HCT116 (cell line): ENCODE results near the gene PDGFD. TPM values are rescaled to one million over a fixed set of nuclear protein-coding genes. Genes with fewer than 3 reads are reported as not detected.

Source experiments
- ATAC-seq: fragments of 200-7000 bp; cut with Tn5 transposase; 2 replicates; pipeline ENCODE4 v1.9.1; 2020; ENCODE audit warnings: mild to moderate bottlenecking, moderate library complexity
- BruUV-seq: library from RNA; stranded (reverse); fragments of 400-500 nt; replicated peaks from 2 replicates; lab custom pipeline; 2021; lab: Mats Ljungman, UMichigan
- CTCF ChIA-PET: fragments of 300-600 bp; sonication (Branson Sonifier 250); formaldehyde crosslinking; loops from one replicate; lab custom pipeline; 2021; ENCODE audit warnings: antibody characterized with exemption; lab: Charles Lee
- POLR2A ChIA-PET: fragments of 300-600, 350-600 bp; sonication (Branson Sonifier 250); formaldehyde crosslinking; loops from one replicate; lab custom pipeline; 2021; ENCODE audit warnings: antibody characterized with exemption; lab: Charles Lee
- RAD21 ChIA-PET, 2 experiments: fragments of 300-600 bp; sonication (Branson Sonifier 250); formaldehyde crosslinking; loops; one replicate each; lab custom pipeline; 2023; ENCODE audit warnings: low total read pairs in 2 of 2; ENCODE audit not compliant: uncharacterized antibody in 2 of 2, unreplicated experiment in 2 of 2, low non-redundant PET in 1 of 2; lab: Charles Lee
- DNase-seq: peaks from one replicate; pipeline ENCODE4 v3.0.0-alpha.2; 2010; ENCODE audit warnings: low read depth, low spot score
- H2AFZ ChIP-seq: fragments of 200-600 bp; shearing (Covaris generic), sonication (generic); 2 replicates; pipeline ENCODE4 v1.6.1; 2017; ENCODE audit warnings: low read depth, mixed run types, mixed read lengths, antibody characterized with exemption, low read length; ENCODE audit not compliant: poor library complexity, severe bottlenecking
- H3K27ac ChIP-seq: 2 replicates; pipeline ENCODE4 v1.5.1; 2012; ENCODE audit warnings: low read depth, low read length
- H3K27me3 ChIP-seq: fragments of 200-600 bp; sonication (generic); 2 replicates; pipeline ENCODE4 v1.6.1; 2016; ENCODE audit warnings: mixed run types, low read length, mixed read lengths; ENCODE audit not compliant: insufficient read depth
- H3K36me3 ChIP-seq, 2 experiments: fragments of 200-500 bp in 1 of 2; fragments of 200-600 bp in 1 of 2; sonication (Bioruptor generic) in 1 of 2; sonication (generic) in 1 of 2; 2 replicates each; pipeline versions ENCODE4 v1.5.1 to v1.6.1; 2014 to 2016; ENCODE audit warnings: low read length in 2 of 2, inconsistent platforms in 1 of 2, mixed read lengths in 1 of 2, mixed run types in 1 of 2; ENCODE audit not compliant: insufficient read depth in 2 of 2, control insufficient read depth in 1 of 2
- H3K4me1 ChIP-seq, 2 experiments: fragments of 200-600 bp in 1 of 2; sonication (generic) in 1 of 2; 2 replicates each; pipeline versions ENCODE4 v1.5.1 to v1.6.1; 2012 to 2017; ENCODE audit warnings: low read length in 2 of 2, inconsistent platforms in 1 of 2, mild to moderate bottlenecking in 1 of 2, mixed read lengths in 1 of 2, mixed run types in 1 of 2, moderate library complexity in 1 of 2; ENCODE audit not compliant: insufficient read depth in 2 of 2, control insufficient read depth in 1 of 2
- H3K4me2 ChIP-seq: fragments of 200-600 bp; sonication (generic); 2 replicates; pipeline ENCODE4 v1.6.1; 2017; ENCODE audit warnings: mixed run types, low read length, mixed read lengths
- H3K4me3 ChIP-seq, 2 experiments: fragments of 200-600 bp in 1 of 2; sonication (generic) in 1 of 2; replicated peaks in 1 of 2; 2 replicates each; pipeline ENCODE4 v1.5.1; 2011 to 2016; ENCODE audit warnings: low read length in 2 of 2, control low read depth in 1 of 2, low read depth in 1 of 2, mild to moderate bottlenecking in 1 of 2, mixed read lengths in 1 of 2, mixed run types in 1 of 2
- H3K79me2 ChIP-seq: fragments of 200-600 bp; sonication (generic); 2 replicates; pipeline ENCODE4 v1.6.1; 2017; ENCODE audit warnings: mild to moderate bottlenecking, mixed run types, low read length, moderate library complexity, mixed read lengths; ENCODE audit not compliant: insufficient read depth
- H3K9ac ChIP-seq: fragments of 200-600 bp; sonication (generic); 2 replicates; pipeline ENCODE4 v1.6.1; 2016; ENCODE audit warnings: low read length, mixed read lengths
- H3K9me2 ChIP-seq: fragments of 200-600 bp; sonication (generic), shearing (Covaris generic); 2 replicates; pipeline ENCODE4 v1.6.1; 2017; ENCODE audit warnings: mixed run types, mild to moderate bottlenecking, moderate library complexity; ENCODE audit not compliant: insufficient read depth
- H3K9me3 ChIP-seq, 2 experiments: fragments of 200-500 bp in 1 of 2; fragments of 200-600 bp in 1 of 2; sonication (Bioruptor generic) in 1 of 2; sonication (generic) in 1 of 2; 2 replicates each; pipeline ENCODE4 v1.6.1; 2014 to 2017; ENCODE audit warnings: low read length in 2 of 2, mixed read lengths in 2 of 2, inconsistent platforms in 1 of 2, low read depth in 1 of 2, mild to moderate bottlenecking in 1 of 2, mixed run types in 1 of 2, moderate library complexity in 1 of 2; ENCODE audit not compliant: control insufficient read depth in 1 of 2, insufficient read depth in 1 of 2
- H4K20me1 ChIP-seq: fragments of 200-600 bp; sonication (generic), shearing (Covaris generic); 2 replicates; pipeline ENCODE4 v1.6.1; 2017; ENCODE audit warnings: mixed run types, mild to moderate bottlenecking, moderate library complexity; ENCODE audit not compliant: insufficient read depth
- ATF3 ChIP-seq: IDR thresholded peaks from 2 replicates; pipeline ENCODE4 v1.6.1; 2012
- CBX3 ChIP-seq: IDR thresholded peaks from 2 replicates; pipeline ENCODE4 v1.6.1; 2012; ENCODE audit warnings: low read depth
- CEBPB ChIP-seq: IDR thresholded peaks from 2 replicates; pipeline ENCODE4 v1.6.1; 2012; ENCODE audit warnings: low read depth
- EGR1 ChIP-seq: IDR thresholded peaks from 2 replicates; pipeline ENCODE4 v1.6.1; 2012; ENCODE audit warnings: low read depth
- EZH2 ChIP-seq: fragments of 200-600 bp; sonication (generic); IDR thresholded peaks from 2 replicates; pipeline ENCODE4 v1.6.1; 2017; ENCODE audit warnings: antibody characterized with exemption, mixed run types
- EZH2phosphoT487 ChIP-seq: fragments of 200-600 bp; IDR thresholded peaks from 2 replicates; pipeline ENCODE4 v1.6.1; 2018; ENCODE audit warnings: antibody characterized with exemption, borderline replicate concordance
- FOSL1 ChIP-seq: IDR thresholded peaks from 2 replicates; pipeline ENCODE4 v1.6.1; 2012; ENCODE audit warnings: low read depth
- JUND ChIP-seq: IDR thresholded peaks from 2 replicates; pipeline ENCODE4 v1.6.1; 2012
- POLR2A ChIP-seq: IDR thresholded peaks from 2 replicates; pipeline ENCODE4 v1.7.0; 2011; ENCODE audit warnings: borderline replicate concordance; ENCODE audit not compliant: insufficient read depth, insufficient read length; ENCODE audit errors: extremely low read depth
- POLR2AphosphoS5 ChIP-seq: IDR thresholded peaks from 2 replicates; pipeline ENCODE4 v1.6.1; 2011; ENCODE audit warnings: mild to moderate bottlenecking, low read depth, low read length, moderate library complexity
- RAD21 ChIP-seq: IDR thresholded peaks from 2 replicates; pipeline ENCODE4 v1.6.1; 2012; ENCODE audit warnings: low read depth, mild to moderate bottlenecking
- SP1 ChIP-seq: IDR thresholded peaks from 2 replicates; pipeline ENCODE4 v1.6.1; 2012; ENCODE audit warnings: low read depth
- YY1 ChIP-seq: IDR thresholded peaks from 2 replicates; pipeline ENCODE4 v1.6.1; 2011; ENCODE audit warnings: low read length, low read depth, moderate library complexity, mild to moderate bottlenecking; ENCODE audit not compliant: insufficient replicate concordance; ENCODE audit errors: extremely low read depth
- ZFX ChIP-seq: fragments of 450-650 bp; IDR thresholded peaks from 2 replicates; pipeline ENCODE4 v1.6.1; 2017
- ZNF274 ChIP-seq: fragments of 200-500 bp; sonication (Bioruptor generic); IDR thresholded peaks from 2 replicates; pipeline ENCODE4 v1.6.1; 2014; ENCODE audit warnings: mild to moderate bottlenecking, low read depth, low read length, inconsistent platforms
- intact Hi-C: fragments of 100-400 bp; cut with micrococcal nuclease; formaldehyde crosslinking; loops from 2 replicates; pipeline ENCODE4 v1.10.0; 2022
- total RNA-seq: library from RNA; stranded (reverse); gene quantifications from one replicate; pipeline ENCODE4 v1.2.1, GENCODE V29; 2021; ENCODE audit not compliant: unreplicated experiment
- TF ChIP-seq, protein P1 (sequence below), 3 experiments: fragments of 200-600 bp in 1 of 3; sonication (generic) in 1 of 3; IDR thresholded peaks in 2 of 3; conservative IDR thresholded peaks in 1 of 3; 2 replicates each; pipeline ENCODE4 v1.5.1; 2012 to 2017; ENCODE audit warnings: low read depth in 2 of 3, low read length in 2 of 3, antibody characterized with exemption in 1 of 3, borderline replicate concordance in 1 of 3, control low read depth in 1 of 3, mild to moderate bottlenecking in 1 of 3, mixed read lengths in 1 of 3, mixed run types in 1 of 3, moderate library complexity in 1 of 3; ENCODE audit not compliant: insufficient read depth in 1 of 3
- TF ChIP-seq, protein P2 (sequence below): IDR thresholded peaks from 2 replicates; pipeline ENCODE4 v1.6.1; 2012; ENCODE audit warnings: low read depth
- TF ChIP-seq, protein P3 (sequence below): IDR thresholded peaks from 2 replicates; pipeline ENCODE4 v1.6.1; 2012
- TF ChIP-seq, protein P4 (sequence below): IDR thresholded peaks from 2 replicates; pipeline ENCODE4 v1.6.1; 2011; ENCODE audit warnings: mild to moderate bottlenecking, low read length, moderate library complexity; ENCODE audit not compliant: insufficient replicate concordance; ENCODE audit errors: extremely low read depth

The PDGFD gene
- total RNA-seq, 1 experiment from 2014 or later = 0.34 TPM

GRCh38 chr11:103985041-103985440 lies 178.9 kb downstream of the PDGFD start:
- Histone ChIP-seq H3K9me2 (no peaks in the 10 kb centered on the region), H3K4me2 (no peak overlapping the region), H3K79me2 (no peaks in the 10 kb centered on the region), H4K20me1 (no peaks in the 10 kb centered on the region), H3K27me3 (no peaks in the 10 kb centered on the region), H3K36me3 (no peaks in the 10 kb centered on the region), H3K9ac (no peak overlapping the region), H3K4me3 (no peak overlapping the region), H3K27ac (no peak overlapping the region), H2AFZ (no peak overlapping the region), H3K9me3 (no peaks in the 10 kb centered on the region), H3K4me1 (no peaks in the 10 kb centered on the region)
- RAD21 ChIA-PET = no interaction called here
- ATAC-seq = no peak
- TF ChIP-seq CBX3 = no peak
- TF ChIP-seq JUND = no peak
- TF ChIP-seq ATF3 = no peak
- TF ChIP-seq EZH2 = no peak
- no peak for TF ChIP-seq POLR2A
- TF ChIP-seq CEBPB = no peak
- TF ChIP-seq EGR1 = no peak
- TF ChIP-seq RAD21 = no peak
- TF ChIP-seq, protein P1, sequence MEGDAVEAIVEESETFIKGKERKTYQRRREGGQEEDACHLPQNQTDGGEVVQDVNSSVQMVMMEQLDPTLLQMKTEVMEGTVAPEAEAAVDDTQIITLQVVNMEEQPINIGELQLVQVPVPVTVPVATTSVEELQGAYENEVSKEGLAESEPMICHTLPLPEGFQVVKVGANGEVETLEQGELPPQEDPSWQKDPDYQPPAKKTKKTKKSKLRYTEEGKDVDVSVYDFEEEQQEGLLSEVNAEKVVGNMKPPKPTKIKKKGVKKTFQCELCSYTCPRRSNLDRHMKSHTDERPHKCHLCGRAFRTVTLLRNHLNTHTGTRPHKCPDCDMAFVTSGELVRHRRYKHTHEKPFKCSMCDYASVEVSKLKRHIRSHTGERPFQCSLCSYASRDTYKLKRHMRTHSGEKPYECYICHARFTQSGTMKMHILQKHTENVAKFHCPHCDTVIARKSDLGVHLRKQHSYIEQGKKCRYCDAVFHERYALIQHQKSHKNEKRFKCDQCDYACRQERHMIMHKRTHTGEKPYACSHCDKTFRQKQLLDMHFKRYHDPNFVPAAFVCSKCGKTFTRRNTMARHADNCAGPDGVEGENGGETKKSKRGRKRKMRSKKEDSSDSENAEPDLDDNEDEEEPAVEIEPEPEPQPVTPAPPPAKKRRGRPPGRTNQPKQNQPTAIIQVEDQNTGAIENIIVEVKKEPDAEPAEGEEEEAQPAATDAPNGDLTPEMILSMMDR (IDR thresholded peaks at IDR 0.05 in 2 of 3, conservative IDR thresholded peaks at IDR 0.05 in 1 of 3; ENCODE audit: borderline replicate concordance in 1 of 3, insufficient read depth in 1 of 3, low read depth in 2 of 3, low read length in 2 of 3) = no peak
- TF ChIP-seq, protein P2, sequence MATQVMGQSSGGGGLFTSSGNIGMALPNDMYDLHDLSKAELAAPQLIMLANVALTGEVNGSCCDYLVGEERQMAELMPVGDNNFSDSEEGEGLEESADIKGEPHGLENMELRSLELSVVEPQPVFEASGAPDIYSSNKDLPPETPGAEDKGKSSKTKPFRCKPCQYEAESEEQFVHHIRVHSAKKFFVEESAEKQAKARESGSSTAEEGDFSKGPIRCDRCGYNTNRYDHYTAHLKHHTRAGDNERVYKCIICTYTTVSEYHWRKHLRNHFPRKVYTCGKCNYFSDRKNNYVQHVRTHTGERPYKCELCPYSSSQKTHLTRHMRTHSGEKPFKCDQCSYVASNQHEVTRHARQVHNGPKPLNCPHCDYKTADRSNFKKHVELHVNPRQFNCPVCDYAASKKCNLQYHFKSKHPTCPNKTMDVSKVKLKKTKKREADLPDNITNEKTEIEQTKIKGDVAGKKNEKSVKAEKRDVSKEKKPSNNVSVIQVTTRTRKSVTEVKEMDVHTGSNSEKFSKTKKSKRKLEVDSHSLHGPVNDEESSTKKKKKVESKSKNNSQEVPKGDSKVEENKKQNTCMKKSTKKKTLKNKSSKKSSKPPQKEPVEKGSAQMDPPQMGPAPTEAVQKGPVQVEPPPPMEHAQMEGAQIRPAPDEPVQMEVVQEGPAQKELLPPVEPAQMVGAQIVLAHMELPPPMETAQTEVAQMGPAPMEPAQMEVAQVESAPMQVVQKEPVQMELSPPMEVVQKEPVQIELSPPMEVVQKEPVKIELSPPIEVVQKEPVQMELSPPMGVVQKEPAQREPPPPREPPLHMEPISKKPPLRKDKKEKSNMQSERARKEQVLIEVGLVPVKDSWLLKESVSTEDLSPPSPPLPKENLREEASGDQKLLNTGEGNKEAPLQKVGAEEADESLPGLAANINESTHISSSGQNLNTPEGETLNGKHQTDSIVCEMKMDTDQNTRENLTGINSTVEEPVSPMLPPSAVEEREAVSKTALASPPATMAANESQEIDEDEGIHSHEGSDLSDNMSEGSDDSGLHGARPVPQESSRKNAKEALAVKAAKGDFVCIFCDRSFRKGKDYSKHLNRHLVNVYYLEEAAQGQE = no peak
- no peak for TF ChIP-seq ZFX
- no peak for TF ChIP-seq FOSL1
- no peak for TF ChIP-seq POLR2AphosphoS5
- TF ChIP-seq, protein P3, sequence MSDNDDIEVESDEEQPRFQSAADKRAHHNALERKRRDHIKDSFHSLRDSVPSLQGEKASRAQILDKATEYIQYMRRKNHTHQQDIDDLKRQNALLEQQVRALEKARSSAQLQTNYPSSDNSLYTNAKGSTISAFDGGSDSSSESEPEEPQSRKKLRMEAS = no peak
- no peak for TF ChIP-seq YY1
- TF ChIP-seq, protein P4, sequence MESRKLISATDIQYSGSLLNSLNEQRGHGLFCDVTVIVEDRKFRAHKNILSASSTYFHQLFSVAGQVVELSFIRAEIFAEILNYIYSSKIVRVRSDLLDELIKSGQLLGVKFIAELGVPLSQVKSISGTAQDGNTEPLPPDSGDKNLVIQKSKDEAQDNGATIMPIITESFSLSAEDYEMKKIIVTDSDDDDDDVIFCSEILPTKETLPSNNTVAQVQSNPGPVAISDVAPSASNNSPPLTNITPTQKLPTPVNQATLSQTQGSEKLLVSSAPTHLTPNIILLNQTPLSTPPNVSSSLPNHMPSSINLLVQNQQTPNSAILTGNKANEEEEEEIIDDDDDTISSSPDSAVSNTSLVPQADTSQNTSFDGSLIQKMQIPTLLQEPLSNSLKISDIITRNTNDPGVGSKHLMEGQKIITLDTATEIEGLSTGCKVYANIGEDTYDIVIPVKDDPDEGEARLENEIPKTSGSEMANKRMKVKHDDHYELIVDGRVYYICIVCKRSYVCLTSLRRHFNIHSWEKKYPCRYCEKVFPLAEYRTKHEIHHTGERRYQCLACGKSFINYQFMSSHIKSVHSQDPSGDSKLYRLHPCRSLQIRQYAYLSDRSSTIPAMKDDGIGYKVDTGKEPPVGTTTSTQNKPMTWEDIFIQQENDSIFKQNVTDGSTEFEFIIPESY = no peak
- TF ChIP-seq SP1 = no peak
- TF ChIP-seq ZNF274 = no peak
- no peak for TF ChIP-seq EZH2phosphoT487
- no peak for DNase-seq
- BruUV-seq = no TSS peak
- intact Hi-C loops = no loop called here
- CTCF ChIA-PET = no interaction called here
- POLR2A ChIA-PET = no interaction called here
